ENCODE measurements around the gene NDUFAF8.

- no peak for TF ChIP-seq CTCF (IDR thresholded peaks at IDR 0.05)
- no peak for TF ChIP-seq POLR2A (IDR thresholded peaks at IDR 0.05)
These were observed 36.0 kb upstream of the NDUFAF8 start for GRCh38 chr17:81203136-81203535.

All from uterus (tissue), 2 donors.